ENCODE data around the gene LAMB3.

Gene LAMB3

GRCh38 chr1:209661071-209661470, 8.8 kb upstream of the LAMB3 start:
- DNase-seq (ENCODE audit: low spot score): no peak

- DNase-seq (ENCODE audit: low spot score): peak; percentile 32
Measured at GRCh38 chr1:209659909-209660308, 7.7 kb upstream of the LAMB3 start.

- DNase-seq (ENCODE audit: low spot score): no peak
Measured at GRCh38 chr1:209657918-209658317, 5.7 kb upstream of the LAMB3 start.

GRCh38 chr1:209657140-209657879, 5.1 kb upstream of the LAMB3 start:
- no peak for DNase-seq (ENCODE audit: low spot score)

GRCh38 chr1:209655411-209656231, 3.4 kb upstream of the LAMB3 start:
- no peak for DNase-seq (ENCODE audit: low spot score)

- no peak for DNase-seq (ENCODE audit: low spot score)
Measured at GRCh38 chr1:209653915-209654351, 1.7 kb upstream of the LAMB3 start.

- peak; percentile 99 for DNase-seq (ENCODE audit: low spot score)
Measured at GRCh38 chr1:209652873-209653401, 712 bp upstream of the LAMB3 start.

GRCh38 chr1:209651138-209651587, 1.1 kb downstream of the LAMB3 start:
- no peak for DNase-seq (ENCODE audit: low spot score)

GRCh38 chr1:209650454-209650853, 1.8 kb downstream of the LAMB3 start:
- DNase-seq (ENCODE audit: low spot score): peak; percentile 37

GRCh38 chr1:209648931-209649776, 3.1 kb downstream of the LAMB3 start:
- peak; percentile 56 for DNase-seq (ENCODE audit: low spot score)

- no peak for DNase-seq (ENCODE audit: low spot score)
Measured at GRCh38 chr1:209648346-209648745, 3.9 kb downstream of the LAMB3 start.

- DNase-seq (ENCODE audit: low spot score): no peak
Measured at GRCh38 chr1:209647156-209647555, 5.1 kb downstream of the LAMB3 start.

- DNase-seq (ENCODE audit: low spot score): no peak
Measured at GRCh38 chr1:209646558-209646957, 5.7 kb downstream of the LAMB3 start.

- no peak for DNase-seq (ENCODE audit: low spot score)
Measured at GRCh38 chr1:209645574-209646452, 6.4 kb downstream of the LAMB3 start.

GRCh38 chr1:209643285-209644020, 8.8 kb downstream of the LAMB3 start:
- DNase-seq (ENCODE audit: low spot score): peak; percentile 96

GRCh38 chr1:209642816-209643215, 9.4 kb downstream of the LAMB3 start:
- no peak for DNase-seq (ENCODE audit: low spot score)

GRCh38 chr1:209641832-209642172, 10.4 kb downstream of the LAMB3 start:
- peak; percentile 98 for DNase-seq (ENCODE audit: low spot score)

- DNase-seq (ENCODE audit: low spot score): no peak
Measured at GRCh38 chr1:209635850-209636249, 16.4 kb downstream of the LAMB3 start.

- DNase-seq (ENCODE audit: low spot score): no peak
Measured at GRCh38 chr1:209634005-209634737, 18.1 kb downstream of the LAMB3 start.
